SK-N-SH (cell line): ENCODE data around the gene COBLL1. TPM values are rescaled to one million over a fixed set of nuclear protein-coding genes. Genes with fewer than 3 reads are reported as not detected.

Source experiments
- CTCF ChIA-PET: fragments of 300-600, 350-600 bp; formaldehyde crosslinking; extraction: SDS; loops from one replicate; lab custom pipeline; 2021; lab: Yijun Ruan, JAX
- POLR2A ChIA-PET: fragments of 350-600 bp; sonication (Branson Sonifier 250); formaldehyde crosslinking; extraction: SDS; loops from one replicate; lab custom pipeline; 2020; ENCODE audit warnings: antibody characterized with exemption, inconsistent platforms; lab: Yijun Ruan, JAX
- DNase-seq: peaks from one replicate; pipeline ENCODE4 v3.0.0; 2012
- H2AFZ ChIP-seq: fragments of 200-600 bp; sonication (generic); 2 replicates; pipeline ENCODE4 v1.8.1; 2016; ENCODE audit warnings: antibody characterized with exemption, mild to moderate bottlenecking, low read depth
- H3F3A ChIP-seq: fragments of 200-600 bp; sonication (generic); replicated peaks from 2 replicates; pipeline ENCODE3; 2016; ENCODE audit warnings: antibody characterized with exemption, mild to moderate bottlenecking; ENCODE audit not compliant: insufficient read depth
- H3K27ac ChIP-seq, 2 experiments: fragments of 200-500 bp in 1 of 2; fragments of 200-600 bp in 1 of 2; sonication (Bioruptor generic) in 1 of 2; sonication (generic), shearing (Covaris generic) in 1 of 2; 2 replicates each; pipeline versions ENCODE4 v1.5.1 to v1.6.1; 2014 to 2016; ENCODE audit warnings: low read depth in 2 of 2, inconsistent platforms in 1 of 2, low read length in 1 of 2, mild to moderate bottlenecking in 1 of 2, mixed read lengths in 1 of 2
- H3K27me3 ChIP-seq: fragments of 200-600 bp; sonication (generic), shearing (Covaris generic); 2 replicates; pipeline ENCODE4 v1.6.1; 2016; ENCODE audit warnings: mixed run types; ENCODE audit not compliant: insufficient read depth
- H3K36me3 ChIP-seq, 2 experiments: fragments of 200-500 bp in 1 of 2; fragments of 200-600 bp in 1 of 2; sonication (Bioruptor generic) in 1 of 2; sonication (generic) in 1 of 2; replicated peaks in 1 of 2; 2 replicates each; pipeline versions ENCODE3 to v1.5.1; 2014 to 2016; ENCODE audit warnings: low read length in 1 of 2, mild to moderate bottlenecking in 1 of 2; ENCODE audit not compliant: insufficient read depth in 2 of 2, control insufficient read depth in 1 of 2
- H3K4me1 ChIP-seq, 2 experiments: fragments of 200-500 bp in 1 of 2; fragments of 200-600 bp in 1 of 2; sonication (Bioruptor generic) in 1 of 2; sonication (generic), shearing (Covaris generic) in 1 of 2; 2 replicates each; pipeline versions ENCODE4 v1.5.1 to v1.6.1; 2014 to 2016; ENCODE audit warnings: low read depth in 1 of 2, low read length in 1 of 2, mixed run types in 1 of 2; ENCODE audit not compliant: insufficient read depth in 2 of 2, control insufficient read depth in 1 of 2
- H3K4me2 ChIP-seq: fragments of 200-600 bp; sonication (generic), shearing (Covaris generic); 2 replicates; pipeline ENCODE4 v1.6.1; 2017; ENCODE audit warnings: mixed run types
- H3K4me3 ChIP-seq, 2 experiments: fragments of 200-500 bp in 1 of 2; fragments of 200-600 bp in 1 of 2; sonication (Bioruptor generic) in 1 of 2; sonication (generic), shearing (Covaris generic) in 1 of 2; 2 replicates each; pipeline versions ENCODE4 v1.5.1 to v1.8.1; 2014 to 2016; ENCODE audit warnings: low read depth in 2 of 2, inconsistent platforms in 1 of 2, low read length in 1 of 2, mild to moderate bottlenecking in 1 of 2, mixed read lengths in 1 of 2, moderate library complexity in 1 of 2
- H3K79me2 ChIP-seq: fragments of 200-600 bp; sonication (generic); 2 replicates; pipeline ENCODE4 v1.8.1; 2017; ENCODE audit warnings: mild to moderate bottlenecking; ENCODE audit not compliant: insufficient read depth
- H3K9ac ChIP-seq: fragments of 200-600 bp; sonication (generic); 2 replicates; pipeline ENCODE4 v1.6.1; 2017; ENCODE audit warnings: mixed run types
- H3K9me2 ChIP-seq: fragments of 200-600 bp; sonication (generic); 2 replicates; pipeline ENCODE4 v1.6.1; 2017; ENCODE audit warnings: mixed run types
- H3K9me3 ChIP-seq: fragments of 200-600 bp; sonication (generic); 2 replicates; pipeline ENCODE4 v1.6.1; 2017; ENCODE audit warnings: mixed run types, mild to moderate bottlenecking, moderate library complexity
- H4K20me1 ChIP-seq: fragments of 200-600 bp; sonication (generic); 2 replicates; pipeline ENCODE4 v1.6.1; 2017; ENCODE audit warnings: mild to moderate bottlenecking, mixed run types; ENCODE audit not compliant: insufficient read depth
- CHD2 ChIP-seq: fragments of 150-350 bp; IDR thresholded peaks from 2 replicates; pipeline ENCODE4 v1.6.1; 2018; ENCODE audit warnings: low read length; ENCODE audit not compliant: partially characterized antibody
- FOXJ3 ChIP-seq: sonication (generic); formaldehyde crosslinking; IDR thresholded peaks from 2 replicates; pipeline ENCODE4 v1.5.1; 2020; ENCODE audit warnings: mild to moderate bottlenecking, missing genetic modification reagents
- GABPA ChIP-seq: IDR thresholded peaks from 2 replicates; pipeline ENCODE4 v1.4.0; 2012; ENCODE audit warnings: low read depth, mild to moderate bottlenecking
- RAD21 ChIP-seq: IDR thresholded peaks from 2 replicates; pipeline ENCODE4 v1.6.1; 2012; ENCODE audit warnings: mild to moderate bottlenecking, low read length
- RCOR1 ChIP-seq: fragments of 150-350 bp; IDR thresholded peaks from 2 replicates; pipeline ENCODE4 v1.6.1; 2017; ENCODE audit warnings: antibody characterized with exemption, low read length
- RFX5 ChIP-seq: IDR thresholded peaks from 2 replicates; pipeline ENCODE4 v1.6.1; 2012; ENCODE audit warnings: mild to moderate bottlenecking, improper control_type of control experiment, low read length
- RXRA ChIP-seq: IDR thresholded peaks from 2 replicates; pipeline ENCODE4 v1.4.0; 2012; ENCODE audit warnings: low read depth, mild to moderate bottlenecking, borderline replicate concordance
- SIN3A ChIP-seq: IDR thresholded peaks from 2 replicates; pipeline ENCODE4 v1.6.1; 2012; ENCODE audit warnings: low read depth, mild to moderate bottlenecking, low read length, moderate library complexity, borderline replicate concordance
- TAF1 ChIP-seq: IDR thresholded peaks from 2 replicates; pipeline ENCODE4 v1.6.1; 2012; ENCODE audit warnings: low read depth, mild to moderate bottlenecking, low read length, moderate library complexity, borderline replicate concordance
- WGBS: methylation state at CpG from one replicate; pipeline ENCODE4 v1.1.6; 2017; ENCODE audit warnings: low lambda C conversion rate; 5-methylcytosine and 5-hydroxymethylcytosine counted together
- polyA plus RNA-seq, 3 experiments: library from polyadenylated mRNA; depleted of rRNA; stranded (reverse); fragments of >200 nt; gene quantifications; 2 replicates each; pipeline ENCODE4 v1.2.3, GENCODE V29; 2012
- TF ChIP-seq, protein P1 (sequence below): IDR thresholded peaks from 2 replicates; pipeline ENCODE4 v1.4.0; 2012; ENCODE audit warnings: low read depth, borderline replicate concordance
- TF ChIP-seq, protein P2 (sequence below): fragments of 150-350 bp; IDR thresholded peaks from 2 replicates; pipeline ENCODE4 v1.6.1; 2016; ENCODE audit warnings: mild to moderate bottlenecking, low read depth, low read length
- TF ChIP-seq, protein P3 (sequence below): IDR thresholded peaks from 2 replicates; pipeline ENCODE4; 2012

The COBLL1 gene
- polyA plus RNA-seq, 1 of the 3 experiments (the other 2 are of a cell fraction), result 3.1 TPM

DNA sequence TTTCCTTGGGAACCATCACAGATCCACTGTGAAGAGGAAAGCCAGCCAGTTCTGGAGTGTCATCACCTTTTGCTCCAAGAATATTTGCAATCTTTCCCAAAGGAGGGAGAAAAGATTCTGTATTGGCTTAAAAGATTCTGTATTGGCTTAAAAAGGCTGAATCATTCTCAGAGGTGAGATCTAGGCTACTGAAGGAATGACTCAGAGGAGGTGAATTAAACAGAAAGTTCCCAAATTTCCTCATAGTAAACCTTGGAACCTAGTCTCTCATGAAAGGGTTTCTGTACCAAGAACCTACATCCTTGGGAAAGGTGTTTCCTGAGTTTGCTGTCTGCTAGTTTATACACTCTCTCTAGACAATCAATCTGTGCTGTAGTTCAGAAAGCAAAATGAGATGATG lies 186.3 kb downstream of the COBLL1 start (continued):
- no peak for TF ChIP-seq SIN3A

DNA sequence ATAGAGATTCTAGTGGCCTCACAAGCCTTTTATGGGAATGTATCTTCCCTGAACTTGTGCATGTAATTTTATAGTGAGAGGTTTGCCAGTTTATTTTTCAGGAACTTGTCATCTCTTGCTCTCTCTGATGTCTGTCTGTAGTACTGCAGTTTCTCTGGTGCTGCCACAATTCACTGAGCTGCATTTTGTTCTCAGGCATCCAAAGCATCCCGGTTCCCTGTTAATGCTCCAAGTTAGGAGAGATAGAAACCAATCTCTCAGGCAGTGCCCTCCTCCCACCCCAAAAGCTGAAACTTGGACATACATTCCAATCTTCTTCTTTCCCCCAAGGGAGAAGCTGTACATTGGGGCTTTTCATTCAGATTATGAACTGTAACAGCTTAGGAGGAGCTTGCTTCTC lies 190.3 kb downstream of the COBLL1 start:
- H3K4me1 ChIP-seq, result no peaks in the 10 kb centered on the region; a peak in 1 of 4 replicates
- TF ChIP-seq TAF1 (no peak), RFX5 (no peak), RCOR1 (no peak)
- TF ChIP-seq, protein P1, sequence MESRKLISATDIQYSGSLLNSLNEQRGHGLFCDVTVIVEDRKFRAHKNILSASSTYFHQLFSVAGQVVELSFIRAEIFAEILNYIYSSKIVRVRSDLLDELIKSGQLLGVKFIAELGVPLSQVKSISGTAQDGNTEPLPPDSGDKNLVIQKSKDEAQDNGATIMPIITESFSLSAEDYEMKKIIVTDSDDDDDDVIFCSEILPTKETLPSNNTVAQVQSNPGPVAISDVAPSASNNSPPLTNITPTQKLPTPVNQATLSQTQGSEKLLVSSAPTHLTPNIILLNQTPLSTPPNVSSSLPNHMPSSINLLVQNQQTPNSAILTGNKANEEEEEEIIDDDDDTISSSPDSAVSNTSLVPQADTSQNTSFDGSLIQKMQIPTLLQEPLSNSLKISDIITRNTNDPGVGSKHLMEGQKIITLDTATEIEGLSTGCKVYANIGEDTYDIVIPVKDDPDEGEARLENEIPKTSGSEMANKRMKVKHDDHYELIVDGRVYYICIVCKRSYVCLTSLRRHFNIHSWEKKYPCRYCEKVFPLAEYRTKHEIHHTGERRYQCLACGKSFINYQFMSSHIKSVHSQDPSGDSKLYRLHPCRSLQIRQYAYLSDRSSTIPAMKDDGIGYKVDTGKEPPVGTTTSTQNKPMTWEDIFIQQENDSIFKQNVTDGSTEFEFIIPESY, result no peak
- TF ChIP-seq, protein P2, sequence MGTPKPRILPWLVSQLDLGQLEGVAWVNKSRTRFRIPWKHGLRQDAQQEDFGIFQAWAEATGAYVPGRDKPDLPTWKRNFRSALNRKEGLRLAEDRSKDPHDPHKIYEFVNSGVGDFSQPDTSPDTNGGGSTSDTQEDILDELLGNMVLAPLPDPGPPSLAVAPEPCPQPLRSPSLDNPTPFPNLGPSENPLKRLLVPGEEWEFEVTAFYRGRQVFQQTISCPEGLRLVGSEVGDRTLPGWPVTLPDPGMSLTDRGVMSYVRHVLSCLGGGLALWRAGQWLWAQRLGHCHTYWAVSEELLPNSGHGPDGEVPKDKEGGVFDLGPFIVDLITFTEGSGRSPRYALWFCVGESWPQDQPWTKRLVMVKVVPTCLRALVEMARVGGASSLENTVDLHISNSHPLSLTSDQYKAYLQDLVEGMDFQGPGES, result no peak
- POLR2A ChIA-PET, result no interaction called here
- H3K27ac ChIP-seq, result no peak overlapping the region
- no peaks in the 10 kb centered on the region for H3K79me2 ChIP-seq
- no peak overlapping the region for H3K9ac ChIP-seq
- no peaks in the 10 kb centered on the region for H3F3A ChIP-seq
- DNase-seq, result no peak
- H2AFZ ChIP-seq, result no peak overlapping the region
- no peaks in the 10 kb centered on the region for H3K9me2 ChIP-seq
- no peaks in the 10 kb centered on the region for H3K27me3 ChIP-seq
- H3K4me3 ChIP-seq, result no peak overlapping the region
- H3K9me3 ChIP-seq, result peaks cover 18% of the 10 kb centered on the region; the same call in 1 of the 2 replicates
- no peaks in the 10 kb centered on the region for H4K20me1 ChIP-seq
- 100% methylated on average over 1 of the region's 1 CpG for WGBS
- no peak overlapping the region for H3K4me2 ChIP-seq
- no peaks in the 10 kb centered on the region for H3K36me3 ChIP-seq
- CTCF ChIA-PET, result no interaction called here

GRCh38 chr2:164644036-164644700 lies 197.5 kb downstream of the COBLL1 start:
- Histone ChIP-seq H3K4me3 (no peak overlapping the region), H3F3A (peaks cover 4% of the 10 kb centered on the region), H3K27ac (no peak overlapping the region), H3K4me1 (no peaks in the 10 kb centered on the region), H3K9me3 (no peaks in the 10 kb centered on the region; the same call in 1 of the 2 replicates), H3K27me3 (no peaks in the 10 kb centered on the region), H3K79me2 (no peaks in the 10 kb centered on the region), H4K20me1 (no peaks in the 10 kb centered on the region), H2AFZ (no peak overlapping the region), H3K9me2 (no peaks in the 10 kb centered on the region), H3K9ac (no peak overlapping the region), H3K36me3 (no peaks in the 10 kb centered on the region), H3K4me2 (no peak overlapping the region)
- no peak for DNase-seq
- POLR2A ChIA-PET, result no interaction called here
- 95% methylated on average over 1 of the region's 1 CpG for WGBS
- CTCF ChIA-PET, result interaction anchor here (0.6 to 1.3 kb wide), 3 partner anchors 17 to 1694 kb away, joined by 3 to 4 read pairs (median 4); no protein-coding TSS in a partner anchor
- TF ChIP-seq RXRA (no peak), RAD21 (no peak), GABPA (no peak), SIN3A (no peak), FOXJ3 (CRISPR knock-in tag) (no peak), CHD2 (no peak)
- TF ChIP-seq, protein P3, sequence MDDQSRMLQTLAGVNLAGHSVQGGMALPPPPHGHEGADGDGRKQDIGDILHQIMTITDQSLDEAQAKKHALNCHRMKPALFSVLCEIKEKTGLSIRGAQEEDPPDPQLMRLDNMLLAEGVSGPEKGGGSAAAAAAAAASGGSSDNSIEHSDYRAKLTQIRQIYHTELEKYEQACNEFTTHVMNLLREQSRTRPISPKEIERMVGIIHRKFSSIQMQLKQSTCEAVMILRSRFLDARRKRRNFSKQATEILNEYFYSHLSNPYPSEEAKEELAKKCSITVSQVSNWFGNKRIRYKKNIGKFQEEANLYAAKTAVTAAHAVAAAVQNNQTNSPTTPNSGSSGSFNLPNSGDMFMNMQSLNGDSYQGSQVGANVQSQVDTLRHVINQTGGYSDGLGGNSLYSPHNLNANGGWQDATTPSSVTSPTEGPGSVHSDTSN, result no peak
